GM13977 (cell line): ENCODE data around the gene PLEKHA6.

Experiments
- DNase-seq: peaks from one replicate; pipeline ENCODE4 v3.0.0; 2012; ENCODE audit warnings: low spot score
- in situ Hi-C: fragments of 300-500 bp; cut with MboI; formaldehyde crosslinking; loops from one replicate; pipeline ENCODE4 v1.12.0; 2022; ENCODE audit warnings: low sequenced_read_pairs, low pct_unique_long_range_greater_than_20kb, mixed read lengths, inconsistent platforms; ENCODE audit not compliant: unreplicated experiment
- TF ChIP-seq, protein P1 (sequence below): IDR thresholded peaks from 2 replicates; pipeline ENCODE4 v1.5.1; 2012; ENCODE audit warnings: mild to moderate bottlenecking, control low read depth; ENCODE audit not compliant: insufficient read depth; ENCODE audit errors: extremely low read depth, missing control alignments

The PLEKHA6 gene

DNA sequence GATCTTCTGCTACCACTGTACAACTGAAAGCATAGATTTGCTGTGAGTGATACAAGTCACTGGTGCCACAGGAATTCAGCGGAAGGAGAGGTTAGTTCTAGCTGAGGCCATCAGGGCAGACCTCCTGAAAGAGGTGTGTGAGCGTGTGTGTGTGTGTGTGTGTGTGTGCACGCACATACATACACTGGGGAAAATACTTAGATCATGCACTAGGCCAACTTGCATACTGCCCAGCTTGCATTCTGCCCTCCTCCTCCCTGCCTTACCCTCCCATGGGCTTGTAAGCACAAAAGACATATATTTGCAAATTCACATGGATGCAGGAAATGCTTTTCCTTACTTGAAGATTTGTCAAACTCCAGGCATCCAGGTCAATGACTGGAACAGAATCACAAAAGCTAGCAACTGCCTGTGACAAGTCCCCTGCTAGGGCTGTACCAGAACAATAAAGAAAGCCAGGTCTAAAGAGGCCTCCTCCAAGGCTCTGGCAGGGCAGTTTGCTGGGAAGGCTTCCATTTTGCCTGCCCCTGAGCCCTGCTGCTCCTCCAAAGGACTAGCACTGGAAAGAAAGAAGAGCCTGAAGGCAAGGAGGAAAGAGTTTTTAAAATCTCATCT, 23.2 kb downstream of the PLEKHA6 start:
- TF ChIP-seq, protein P1, sequence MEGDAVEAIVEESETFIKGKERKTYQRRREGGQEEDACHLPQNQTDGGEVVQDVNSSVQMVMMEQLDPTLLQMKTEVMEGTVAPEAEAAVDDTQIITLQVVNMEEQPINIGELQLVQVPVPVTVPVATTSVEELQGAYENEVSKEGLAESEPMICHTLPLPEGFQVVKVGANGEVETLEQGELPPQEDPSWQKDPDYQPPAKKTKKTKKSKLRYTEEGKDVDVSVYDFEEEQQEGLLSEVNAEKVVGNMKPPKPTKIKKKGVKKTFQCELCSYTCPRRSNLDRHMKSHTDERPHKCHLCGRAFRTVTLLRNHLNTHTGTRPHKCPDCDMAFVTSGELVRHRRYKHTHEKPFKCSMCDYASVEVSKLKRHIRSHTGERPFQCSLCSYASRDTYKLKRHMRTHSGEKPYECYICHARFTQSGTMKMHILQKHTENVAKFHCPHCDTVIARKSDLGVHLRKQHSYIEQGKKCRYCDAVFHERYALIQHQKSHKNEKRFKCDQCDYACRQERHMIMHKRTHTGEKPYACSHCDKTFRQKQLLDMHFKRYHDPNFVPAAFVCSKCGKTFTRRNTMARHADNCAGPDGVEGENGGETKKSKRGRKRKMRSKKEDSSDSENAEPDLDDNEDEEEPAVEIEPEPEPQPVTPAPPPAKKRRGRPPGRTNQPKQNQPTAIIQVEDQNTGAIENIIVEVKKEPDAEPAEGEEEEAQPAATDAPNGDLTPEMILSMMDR = no peak
- no peak for DNase-seq
- in situ Hi-C loops = no loop called here

DNA sequence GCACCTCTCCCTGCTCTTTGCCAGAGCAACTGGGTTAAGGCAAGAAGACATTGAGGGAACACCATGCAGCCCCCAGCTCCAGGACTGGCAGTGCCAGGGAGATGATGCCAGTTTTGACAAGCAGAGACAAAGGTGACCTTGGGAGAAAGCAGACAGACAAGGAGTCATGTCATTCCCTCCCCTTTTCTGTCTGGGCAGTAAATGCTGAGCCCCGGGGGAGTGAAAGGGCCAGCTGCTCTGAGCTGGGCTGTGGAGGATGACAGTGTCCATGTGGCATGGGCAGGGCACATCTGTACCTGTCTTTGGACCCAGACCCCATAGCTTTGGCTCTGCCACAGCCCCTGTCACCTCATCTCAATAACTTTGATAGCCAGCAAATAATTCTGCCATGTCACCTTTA, 24.2 kb downstream of the PLEKHA6 start:
- TF ChIP-seq, protein P1 = no peak
- in situ Hi-C loops = no loop called here

DNA sequence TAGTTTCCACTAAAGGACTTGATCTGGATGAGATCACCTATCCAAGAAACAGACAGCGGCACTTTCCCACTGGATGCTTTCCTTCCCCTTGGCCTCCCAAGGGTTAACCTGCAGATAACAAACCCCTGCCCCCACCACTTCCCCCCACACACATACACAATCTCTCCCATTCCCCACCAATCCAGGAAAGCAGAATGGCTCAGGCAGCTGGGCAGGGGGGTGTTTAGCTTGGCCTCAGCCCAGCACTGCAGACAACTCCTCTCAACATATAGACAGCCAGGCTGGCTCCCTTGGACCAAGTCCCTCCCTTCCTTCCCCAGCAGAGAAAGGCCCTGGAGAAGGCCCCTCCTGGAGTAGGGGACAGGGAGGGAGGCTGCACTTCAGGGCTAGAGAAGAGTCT, 24.6 kb downstream of the PLEKHA6 start:
- no peak for DNase-seq
- TF ChIP-seq, protein P1 = no peak
- in situ Hi-C loops = no loop called here

More for the DNA sequence above, 24.2 kb downstream of the PLEKHA6 start:
- no peak for DNase-seq

DNA sequence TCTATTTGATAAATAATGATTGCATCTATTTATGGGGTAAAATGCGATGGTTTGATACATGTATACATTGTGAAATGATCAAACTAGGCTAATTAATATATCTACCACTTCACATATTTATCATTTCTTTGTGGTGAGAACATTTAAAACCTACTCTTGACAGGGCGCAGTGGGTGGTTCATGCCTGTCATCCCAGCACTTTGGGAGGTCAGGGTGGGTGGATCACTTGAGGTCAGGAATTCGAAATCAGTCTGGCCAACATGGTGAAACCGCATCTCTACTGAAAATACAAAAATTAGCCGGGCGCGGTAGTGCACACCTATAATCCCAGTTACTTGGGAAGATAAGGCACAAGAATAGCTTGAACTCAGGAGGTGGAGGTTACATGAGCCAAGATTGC, 25.3 kb downstream of the PLEKHA6 start:
- DNase-seq = no peak
- in situ Hi-C loops = no loop called here
- TF ChIP-seq, protein P1 = no peak

DNA sequence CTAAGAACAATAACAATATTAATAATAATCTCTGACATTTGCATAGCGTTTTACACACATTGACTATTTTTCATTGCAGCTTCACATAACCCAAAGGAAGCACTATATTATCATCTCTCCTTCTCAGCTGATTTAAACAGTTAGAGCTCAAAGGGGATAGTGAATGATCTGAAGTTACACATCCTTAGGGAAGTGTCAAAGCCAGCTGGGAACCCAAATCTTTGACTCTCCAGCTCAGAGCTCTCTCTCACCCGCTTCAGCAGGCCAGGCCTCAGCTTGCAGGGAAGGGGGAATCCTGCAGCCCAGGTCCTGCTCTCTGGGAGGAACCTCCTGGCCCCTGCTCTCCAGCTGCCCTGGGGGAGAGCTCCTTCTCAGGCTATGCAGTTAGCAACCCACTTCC, 26.3 kb downstream of the PLEKHA6 start:
- TF ChIP-seq, protein P1 = no peak
- in situ Hi-C loops = no loop called here
- DNase-seq = no peak

DNA sequence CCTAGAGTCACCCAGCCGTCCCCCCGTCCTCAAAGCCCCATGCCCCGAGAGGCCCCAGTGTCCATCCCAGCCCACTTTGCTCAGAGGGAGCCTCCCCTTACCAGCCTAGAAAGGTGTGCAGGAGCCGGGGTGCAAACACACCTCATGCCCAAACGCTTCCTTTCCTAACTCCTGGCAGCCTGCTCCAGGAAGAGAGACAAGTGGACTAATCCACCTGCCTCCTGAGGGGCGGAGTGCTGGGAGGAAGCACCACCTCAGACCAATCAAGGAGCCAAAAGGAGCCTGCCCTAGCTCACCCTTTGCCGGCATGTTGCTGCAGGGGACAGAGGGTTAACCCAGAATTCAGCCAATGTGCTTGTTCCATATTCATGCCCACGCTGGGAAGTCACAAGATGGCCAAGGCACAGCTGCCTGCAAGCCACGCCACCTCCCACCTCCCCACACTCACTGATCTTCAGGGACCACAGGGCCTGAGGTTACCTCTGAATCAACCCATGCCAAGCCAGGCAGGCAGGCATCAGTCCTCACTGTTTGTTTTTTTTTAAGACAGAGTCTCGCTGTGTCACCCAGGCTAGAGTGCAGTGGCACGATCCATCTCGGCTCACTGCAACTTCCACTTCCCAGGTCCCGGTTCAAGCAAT, 27.8 kb downstream of the PLEKHA6 start:
- no peak for DNase-seq
- in situ Hi-C loops = no loop called here
- TF ChIP-seq, protein P1 = no peak
